ENCODE data around the gene RAP1GAP2.
"Not testable (repeated sequence)": the region's sequence is repeated elsewhere in the genome, so short reads cannot be mapped to it uniquely, and the experiment has no call there.

Gene RAP1GAP2

DNA sequence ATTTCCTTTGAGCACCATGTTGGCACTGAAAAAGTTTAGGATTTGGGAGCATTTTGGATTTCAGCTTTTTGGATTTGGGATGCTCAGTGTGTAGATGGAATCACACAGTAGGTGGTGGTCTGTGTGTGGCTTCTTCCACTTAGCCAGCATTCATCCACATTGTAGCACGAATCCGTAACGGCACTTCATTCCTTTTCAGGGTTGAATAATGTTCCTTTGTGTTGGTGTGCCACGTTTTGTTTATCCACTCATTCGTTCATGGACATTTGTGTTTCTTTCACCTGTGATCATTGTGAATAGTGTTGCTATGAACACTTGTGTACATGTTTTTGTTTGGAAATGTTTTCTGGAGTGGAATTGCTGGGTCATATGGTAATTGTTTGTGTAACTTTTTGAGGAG is 85.1 kb downstream of the RAP1GAP2 start:
- Histone ChIP-seq H3K27me3 (no peaks in the 10 kb centered on the region), H3K4me3 (ENCODE audit: low read depth, low read length) (no peak overlapping the region), H3K4me1 (peaks cover 17% of the 10 kb centered on the region), H3K9me3 (no peaks in the 10 kb centered on the region), H3K36me3 (no peaks in the 10 kb centered on the region; the same call in 1 of the 2 replicates)
- TF ChIP-seq, protein P1, sequence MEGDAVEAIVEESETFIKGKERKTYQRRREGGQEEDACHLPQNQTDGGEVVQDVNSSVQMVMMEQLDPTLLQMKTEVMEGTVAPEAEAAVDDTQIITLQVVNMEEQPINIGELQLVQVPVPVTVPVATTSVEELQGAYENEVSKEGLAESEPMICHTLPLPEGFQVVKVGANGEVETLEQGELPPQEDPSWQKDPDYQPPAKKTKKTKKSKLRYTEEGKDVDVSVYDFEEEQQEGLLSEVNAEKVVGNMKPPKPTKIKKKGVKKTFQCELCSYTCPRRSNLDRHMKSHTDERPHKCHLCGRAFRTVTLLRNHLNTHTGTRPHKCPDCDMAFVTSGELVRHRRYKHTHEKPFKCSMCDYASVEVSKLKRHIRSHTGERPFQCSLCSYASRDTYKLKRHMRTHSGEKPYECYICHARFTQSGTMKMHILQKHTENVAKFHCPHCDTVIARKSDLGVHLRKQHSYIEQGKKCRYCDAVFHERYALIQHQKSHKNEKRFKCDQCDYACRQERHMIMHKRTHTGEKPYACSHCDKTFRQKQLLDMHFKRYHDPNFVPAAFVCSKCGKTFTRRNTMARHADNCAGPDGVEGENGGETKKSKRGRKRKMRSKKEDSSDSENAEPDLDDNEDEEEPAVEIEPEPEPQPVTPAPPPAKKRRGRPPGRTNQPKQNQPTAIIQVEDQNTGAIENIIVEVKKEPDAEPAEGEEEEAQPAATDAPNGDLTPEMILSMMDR (IDR thresholded peaks at IDR 0.05; ENCODE audit: low read depth, low read length): no peak
- no peak for DNase-seq

DNA sequence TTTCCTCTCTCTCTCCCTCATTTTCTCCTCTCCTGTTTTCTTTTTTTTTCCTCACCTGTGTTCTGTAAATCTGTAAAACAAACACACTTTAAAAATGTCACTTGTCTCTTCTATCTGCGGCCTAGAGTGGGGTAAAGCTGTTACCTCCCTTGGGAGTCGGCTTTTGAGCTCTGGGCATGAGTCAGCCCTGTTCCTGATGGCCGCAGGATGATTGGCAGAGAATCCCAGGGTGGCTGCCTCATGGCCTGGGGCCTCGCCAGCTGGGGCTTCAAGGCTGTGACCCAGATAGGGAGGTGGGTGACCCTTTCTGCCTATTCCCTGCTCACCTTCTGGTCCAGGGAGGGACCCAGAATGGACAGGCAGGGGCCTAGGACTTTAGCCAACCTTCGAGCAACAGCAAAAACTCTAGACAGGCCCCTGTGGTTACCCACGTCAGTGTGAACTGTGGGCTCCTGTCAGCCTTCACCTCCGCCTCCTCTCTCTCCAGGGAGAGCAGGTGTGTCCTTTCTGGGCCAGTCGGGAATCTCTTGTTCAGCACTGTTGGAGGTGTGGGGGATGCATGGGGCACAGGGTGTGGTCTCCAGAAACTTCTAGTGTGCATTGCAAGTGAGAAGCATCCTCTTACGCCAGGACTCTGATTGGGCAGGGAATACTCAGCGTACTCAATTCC is 87.4 kb downstream of the RAP1GAP2 start:
- H3K27me3 ChIP-seq: no peaks in the 10 kb centered on the region
- TF ChIP-seq, protein P1 (IDR thresholded peaks at IDR 0.05; ENCODE audit: low read depth, low read length): no peak
- no peak overlapping the region for H3K4me3 ChIP-seq (ENCODE audit: low read depth, low read length)
- peak; percentile 82 for DNase-seq
- H3K36me3 ChIP-seq: no peaks in the 10 kb centered on the region; the same call in 1 of the 2 replicates
- H3K9me3 ChIP-seq: no peaks in the 10 kb centered on the region
- peaks cover 17% of the 10 kb centered on the region for H3K4me1 ChIP-seq

DNA sequence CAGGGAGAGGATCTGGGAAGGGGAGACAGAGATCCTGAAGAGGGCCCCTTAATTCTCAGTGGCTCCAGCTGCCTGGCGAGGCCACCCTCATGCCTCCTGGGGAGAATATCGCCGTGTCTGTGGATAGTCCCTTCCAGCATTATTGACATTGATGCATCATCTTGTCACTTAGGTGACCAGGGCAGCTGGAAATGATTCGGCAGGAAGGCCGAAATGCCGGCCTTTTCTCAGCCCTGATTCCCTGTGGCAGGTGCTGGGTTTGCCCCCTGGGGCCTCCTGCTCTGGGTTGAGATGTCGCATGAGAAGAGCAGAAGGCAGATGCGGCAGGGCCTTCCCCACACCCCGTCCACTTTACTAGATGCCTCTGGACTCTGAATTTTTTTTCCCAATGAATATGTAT is 89.5 kb downstream of the RAP1GAP2 start:
- no peak overlapping the region for H3K4me3 ChIP-seq (ENCODE audit: low read depth, low read length)
- no peaks in the 10 kb centered on the region for H3K27me3 ChIP-seq
- peak; percentile 70 for DNase-seq
- no peaks in the 10 kb centered on the region for H3K9me3 ChIP-seq
- peaks cover 21% of the 10 kb centered on the region for H3K4me1 ChIP-seq
- TF ChIP-seq, protein P1 (IDR thresholded peaks at IDR 0.05; ENCODE audit: low read depth, low read length): no peak
- H3K36me3 ChIP-seq: no peaks in the 10 kb centered on the region; the same call in 1 of the 2 replicates

DNA sequence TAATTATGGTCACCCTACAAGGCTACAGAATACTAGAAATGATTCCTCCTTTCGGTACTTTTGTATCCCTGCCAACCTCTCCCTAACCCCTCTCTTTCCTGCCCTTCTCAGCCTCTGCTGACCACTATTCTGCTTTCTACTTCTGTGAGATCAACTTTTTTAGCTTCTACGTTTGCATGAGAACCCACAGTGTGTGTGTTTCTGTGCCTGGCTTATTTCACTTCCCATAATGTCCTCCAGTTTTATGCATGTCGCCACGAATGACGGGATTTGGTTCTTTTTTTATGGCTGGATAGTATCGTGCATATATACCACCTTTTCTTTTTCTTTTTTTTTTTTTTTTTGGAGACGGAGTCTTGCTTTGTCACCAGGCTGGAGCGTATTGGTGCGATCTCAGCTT is 92.1 kb downstream of the RAP1GAP2 start:
- H3K9me3 ChIP-seq: no peaks in the 10 kb centered on the region
- DNase-seq: no peak
- peaks cover 16% of the 10 kb centered on the region for H3K4me1 ChIP-seq
- H3K4me3 ChIP-seq (ENCODE audit: low read depth, low read length): no peak overlapping the region
- no peaks in the 10 kb centered on the region; the same call in 1 of the 2 replicates for H3K36me3 ChIP-seq
- TF ChIP-seq, protein P1 (IDR thresholded peaks at IDR 0.05; ENCODE audit: low read depth, low read length): no peak
- H3K27me3 ChIP-seq: no peaks in the 10 kb centered on the region

DNA sequence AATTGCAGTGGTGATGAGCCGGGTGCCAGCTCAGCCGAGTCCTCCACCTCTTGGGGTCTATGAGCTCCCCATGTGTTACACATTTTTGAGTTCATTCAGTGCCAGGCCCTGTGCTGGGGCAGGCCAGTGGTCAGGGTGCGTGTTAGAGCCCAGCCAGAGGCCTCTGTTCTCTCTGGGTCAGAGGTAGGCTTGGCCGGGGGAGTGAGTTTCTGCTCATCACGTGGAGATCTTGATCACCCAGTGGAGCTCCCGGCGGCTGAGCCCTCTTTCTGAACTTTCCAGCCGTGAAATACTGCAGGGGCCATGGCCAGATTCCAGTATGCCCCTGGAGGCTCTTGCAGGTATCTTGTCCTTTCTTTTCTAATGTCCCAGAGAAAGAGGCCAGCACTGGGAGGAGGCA is 93.0 kb downstream of the RAP1GAP2 start:
- TF ChIP-seq, protein P1 (IDR thresholded peaks at IDR 0.05; ENCODE audit: low read depth, low read length): no peak
- Histone ChIP-seq H3K36me3 (no peaks in the 10 kb centered on the region; the same call in 1 of the 2 replicates), H3K27me3 (no peaks in the 10 kb centered on the region), H3K9me3 (no peaks in the 10 kb centered on the region), H3K4me3 (ENCODE audit: low read depth, low read length) (no peak overlapping the region), H3K4me1 (peaks cover 11% of the 10 kb centered on the region)
- peak; percentile 26 for DNase-seq

DNA sequence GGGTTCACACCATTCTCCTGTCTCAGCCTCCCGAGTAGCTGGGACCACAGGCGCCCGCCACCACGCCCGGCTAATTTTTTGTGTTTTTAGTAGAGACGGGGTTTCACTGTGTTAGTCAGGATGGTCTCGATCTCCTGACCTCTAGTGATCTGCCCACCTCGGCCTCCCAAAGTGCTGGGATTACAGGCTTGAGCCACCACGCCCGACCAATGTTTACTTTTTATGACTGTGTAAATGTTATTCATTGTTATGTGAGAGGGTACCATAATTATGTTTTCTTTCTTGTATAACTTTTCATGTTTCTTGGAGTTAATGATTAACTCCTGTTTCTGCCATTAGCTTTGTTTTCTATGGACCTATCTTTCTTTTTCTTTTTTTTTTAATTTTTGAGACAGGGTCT is 94.5 kb downstream of the RAP1GAP2 start:
- DNase-seq; H3K9me3 ChIP-seq; H3K4me1 ChIP-seq; H3K4me3 ChIP-seq (ENCODE audit: low read depth, low read length); H3K27me3 ChIP-seq; H3K36me3 ChIP-seq: not testable (repeated sequence)
